PFSK-1 (cell line): ENCODE measurements around the gene CDC34.

Source experiments
- POLR2AphosphoS5 ChIP-seq: IDR thresholded peaks from 2 replicates; pipeline ENCODE4 v1.6.1; 2012; ENCODE audit warnings: low read depth, mild to moderate bottlenecking, control low read depth, low read length, moderate library complexity
- SIN3A ChIP-seq: IDR thresholded peaks from 2 replicates; pipeline ENCODE4 v1.6.1; 2012; ENCODE audit warnings: mild to moderate bottlenecking, low read length, moderate library complexity, borderline replicate concordance; ENCODE audit not compliant: insufficient read depth
- TAF1 ChIP-seq: IDR thresholded peaks from 2 replicates; pipeline ENCODE4 v1.6.1; 2012; ENCODE audit warnings: low read length, control low read depth, borderline replicate concordance; ENCODE audit not compliant: insufficient read depth
- TF ChIP-seq, protein P1 (sequence below), 2 experiments: IDR thresholded peaks; 2 replicates each; pipeline versions ENCODE4 v1.6.1 to v1.8.0; 2011 to 2012; ENCODE audit warnings: low read depth in 2 of 2, low read length in 2 of 2, control low read depth in 1 of 2, inconsistent platforms in 1 of 2, mild to moderate bottlenecking in 1 of 2, moderate library complexity in 1 of 2; ENCODE audit not compliant: insufficient read depth in 1 of 2

- no peak for TF ChIP-seq POLR2AphosphoS5
- TF ChIP-seq, protein P1, sequence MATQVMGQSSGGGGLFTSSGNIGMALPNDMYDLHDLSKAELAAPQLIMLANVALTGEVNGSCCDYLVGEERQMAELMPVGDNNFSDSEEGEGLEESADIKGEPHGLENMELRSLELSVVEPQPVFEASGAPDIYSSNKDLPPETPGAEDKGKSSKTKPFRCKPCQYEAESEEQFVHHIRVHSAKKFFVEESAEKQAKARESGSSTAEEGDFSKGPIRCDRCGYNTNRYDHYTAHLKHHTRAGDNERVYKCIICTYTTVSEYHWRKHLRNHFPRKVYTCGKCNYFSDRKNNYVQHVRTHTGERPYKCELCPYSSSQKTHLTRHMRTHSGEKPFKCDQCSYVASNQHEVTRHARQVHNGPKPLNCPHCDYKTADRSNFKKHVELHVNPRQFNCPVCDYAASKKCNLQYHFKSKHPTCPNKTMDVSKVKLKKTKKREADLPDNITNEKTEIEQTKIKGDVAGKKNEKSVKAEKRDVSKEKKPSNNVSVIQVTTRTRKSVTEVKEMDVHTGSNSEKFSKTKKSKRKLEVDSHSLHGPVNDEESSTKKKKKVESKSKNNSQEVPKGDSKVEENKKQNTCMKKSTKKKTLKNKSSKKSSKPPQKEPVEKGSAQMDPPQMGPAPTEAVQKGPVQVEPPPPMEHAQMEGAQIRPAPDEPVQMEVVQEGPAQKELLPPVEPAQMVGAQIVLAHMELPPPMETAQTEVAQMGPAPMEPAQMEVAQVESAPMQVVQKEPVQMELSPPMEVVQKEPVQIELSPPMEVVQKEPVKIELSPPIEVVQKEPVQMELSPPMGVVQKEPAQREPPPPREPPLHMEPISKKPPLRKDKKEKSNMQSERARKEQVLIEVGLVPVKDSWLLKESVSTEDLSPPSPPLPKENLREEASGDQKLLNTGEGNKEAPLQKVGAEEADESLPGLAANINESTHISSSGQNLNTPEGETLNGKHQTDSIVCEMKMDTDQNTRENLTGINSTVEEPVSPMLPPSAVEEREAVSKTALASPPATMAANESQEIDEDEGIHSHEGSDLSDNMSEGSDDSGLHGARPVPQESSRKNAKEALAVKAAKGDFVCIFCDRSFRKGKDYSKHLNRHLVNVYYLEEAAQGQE (IDR thresholded peaks at IDR 0.05; ENCODE audit: insufficient read depth in 1 of 2, low read depth in 2 of 2, low read length in 2 of 2), result no peak
- no peak for TF ChIP-seq TAF1
- TF ChIP-seq SIN3A, result no peak
Measured at GRCh38 chr19:588741-589692, 57.5 kb downstream of the CDC34 start.
